ES-I3 (cell line): ENCODE measurements around the gene KLHL30.
"Not testable (repeated sequence)": the region's sequence is repeated elsewhere in the genome, so short reads cannot be mapped to it uniquely, and the experiment has no call there.

Source experiments
- H3K36me3 ChIP-seq: 2 replicates; pipeline ENCODE4 v1.6.1; 2013; ENCODE audit warnings: mild to moderate bottlenecking, low read length, control low read depth, moderate library complexity; ENCODE audit not compliant: insufficient read depth
- H3K4me1 ChIP-seq: 2 replicates; pipeline ENCODE4 v1.6.1; 2013; ENCODE audit warnings: mild to moderate bottlenecking, control low read depth, low read length; ENCODE audit not compliant: insufficient read depth
- H3K9ac ChIP-seq: 2 replicates; pipeline ENCODE4 v1.6.1; 2013; ENCODE audit warnings: low read depth, mild to moderate bottlenecking, low read length, moderate library complexity
- H3K9me3 ChIP-seq: 2 replicates; pipeline ENCODE4 v1.6.1; 2013; ENCODE audit warnings: mild to moderate bottlenecking, low read length, moderate library complexity; ENCODE audit not compliant: control insufficient read depth, insufficient read depth

The KLHL30 gene

DNA sequence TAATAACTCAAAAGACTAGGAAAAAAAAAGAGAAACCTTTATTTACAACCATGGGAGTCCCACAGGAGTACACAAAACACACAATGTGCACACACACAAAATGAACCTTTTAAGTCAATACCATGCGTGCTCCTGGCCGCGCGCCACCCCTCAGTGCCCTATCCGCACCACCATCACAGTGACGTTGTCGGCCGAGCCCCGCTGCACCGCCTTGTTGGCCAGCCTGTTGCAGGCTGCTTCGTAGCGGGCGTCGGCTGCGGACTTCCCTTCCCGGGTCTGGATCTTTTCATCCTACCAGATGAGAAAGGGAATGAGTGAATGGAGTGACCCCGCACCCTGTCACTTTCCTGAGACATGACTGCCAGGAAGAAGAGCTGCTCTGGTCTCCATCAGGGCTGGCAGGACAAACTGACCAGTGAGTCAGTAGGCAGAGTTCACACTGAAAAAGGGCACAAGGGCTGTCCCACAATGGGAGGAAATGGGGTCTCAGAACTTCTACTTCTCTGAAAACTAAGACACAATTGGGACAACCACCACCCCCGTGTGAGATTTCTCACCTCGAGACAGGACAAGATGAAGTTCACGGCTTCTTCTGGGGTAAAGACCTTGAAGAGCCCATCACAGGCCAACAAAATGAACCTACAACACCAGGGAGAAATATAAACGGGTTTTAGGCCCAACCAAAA, 32.1 kb downstream of the KLHL30 start:
- Histone ChIP-seq H3K4me1 (no peaks in the 10 kb centered on the region), H3K9me3 (no peaks in the 10 kb centered on the region), H3K9ac (no peak overlapping the region), H3K36me3 (peaks cover 4% of the 10 kb centered on the region; the same call in 1 of the 2 replicates)

- H3K9ac ChIP-seq, H3K36me3 ChIP-seq, H3K4me1 ChIP-seq, H3K9me3 ChIP-seq: not testable (repeated sequence)
Measured at GRCh38 chr2:238171072-238171431, 32.6 kb downstream of the KLHL30 start.

GRCh38 chr2:238171575-238172187, 33.2 kb downstream of the KLHL30 start:
- Histone ChIP-seq H3K36me3 (peaks cover 4% of the 10 kb centered on the region; the same call in 1 of the 2 replicates), H3K4me1 (no peaks in the 10 kb centered on the region), H3K9ac (no peak overlapping the region), H3K9me3 (no peaks in the 10 kb centered on the region)

DNA sequence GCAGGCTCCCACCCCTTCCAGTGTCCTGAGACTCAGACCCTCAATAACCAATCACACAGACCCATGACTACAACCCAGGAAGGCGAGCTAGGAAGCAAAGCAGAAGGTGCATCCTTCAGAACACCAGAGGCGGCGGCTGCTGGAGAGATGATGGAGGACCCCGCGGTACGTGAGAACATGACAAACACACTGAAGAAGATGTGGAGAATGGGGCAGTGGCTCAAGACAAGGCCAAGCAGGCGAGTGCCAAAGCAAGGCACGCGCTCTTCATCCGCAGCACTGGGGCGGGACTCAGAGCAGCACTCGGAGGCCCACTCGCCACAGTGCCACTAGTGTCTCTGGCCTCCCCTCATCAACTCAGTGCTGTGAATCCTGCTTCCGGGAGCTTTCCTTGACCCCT, 34.0 kb downstream of the KLHL30 start:
- Histone ChIP-seq H3K36me3 (peaks cover 4% of the 10 kb centered on the region; the same call in 1 of the 2 replicates), H3K9ac (no peak overlapping the region), H3K4me1 (no peaks in the 10 kb centered on the region), H3K9me3 (no peaks in the 10 kb centered on the region)

DNA sequence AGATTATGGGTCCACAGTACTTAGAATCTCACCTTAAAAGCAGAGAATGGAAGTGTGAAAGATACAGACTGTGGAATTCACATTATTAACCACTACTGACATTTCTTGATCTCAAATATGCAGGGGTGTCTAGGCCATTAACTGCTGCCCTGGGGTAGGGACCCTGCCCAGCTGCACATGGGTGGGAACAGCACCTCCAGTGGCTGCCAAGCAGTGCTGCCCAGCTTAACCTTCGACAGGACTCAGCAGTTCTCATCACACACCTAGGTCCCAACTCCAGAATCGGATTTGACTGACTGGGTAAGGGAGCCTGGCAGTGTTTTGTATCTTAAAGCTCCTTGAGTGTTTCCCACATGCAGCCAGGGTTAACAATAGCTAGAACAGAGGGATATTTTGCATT, 35.2 kb downstream of the KLHL30 start:
- Histone ChIP-seq H3K9ac (no peak overlapping the region), H3K9me3 (no peaks in the 10 kb centered on the region), H3K36me3 (peaks cover 8% of the 10 kb centered on the region; the same call in 1 of the 2 replicates), H3K4me1 (no peaks in the 10 kb centered on the region)

GRCh38 chr2:238174291-238174690, 35.8 kb downstream of the KLHL30 start:
- H3K9ac ChIP-seq: no peak overlapping the region
- no peaks in the 10 kb centered on the region for H3K4me1 ChIP-seq
- H3K9me3 ChIP-seq: no peaks in the 10 kb centered on the region
- peaks cover 10% of the 10 kb centered on the region; the same call in 1 of the 2 replicates for H3K36me3 ChIP-seq

DNA sequence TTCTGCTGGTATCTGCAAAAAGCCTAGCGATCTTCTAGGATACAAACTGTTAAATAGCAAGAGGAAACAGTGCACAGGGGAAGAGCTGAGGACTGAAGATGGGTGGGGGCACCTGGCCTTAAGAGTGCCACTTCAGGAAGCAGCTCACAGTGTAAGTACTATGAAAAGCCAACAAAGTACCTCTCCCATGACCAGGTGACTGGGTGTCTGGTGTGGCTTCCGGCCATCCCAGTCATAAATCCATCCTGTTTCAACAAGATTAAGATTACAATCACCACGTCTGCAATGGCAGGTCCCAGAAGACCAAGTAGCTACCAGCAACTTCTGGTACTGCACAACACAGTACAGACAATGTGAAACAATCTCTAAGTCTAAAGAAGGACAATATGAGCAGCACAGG, 36.2 kb downstream of the KLHL30 start:
- Histone ChIP-seq H3K9ac (no peak overlapping the region), H3K9me3 (no peaks in the 10 kb centered on the region), H3K36me3 (peaks cover 13% of the 10 kb centered on the region; the same call in 1 of the 2 replicates), H3K4me1 (no peaks in the 10 kb centered on the region)

DNA sequence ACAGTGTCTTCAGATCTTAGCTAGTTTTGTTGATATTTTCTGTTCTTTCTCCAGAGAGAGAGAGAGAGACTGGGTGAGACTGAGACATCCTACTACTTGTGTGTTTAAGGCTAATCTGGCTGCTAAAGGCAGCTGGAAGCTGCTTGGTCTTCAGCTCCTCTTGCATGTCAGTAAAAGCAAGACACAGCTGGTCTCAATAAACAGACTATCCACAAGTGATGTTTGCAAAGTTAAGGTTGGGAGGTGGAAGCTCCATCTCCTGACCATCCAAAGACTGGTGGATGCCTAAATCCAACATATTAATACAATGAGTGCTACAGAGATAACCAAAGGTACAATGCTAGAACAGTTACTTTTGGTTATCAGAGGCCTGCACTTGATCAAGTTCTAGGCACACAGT, 38.1 kb downstream of the KLHL30 start:
- H3K36me3 ChIP-seq: peaks cover 20% of the 10 kb centered on the region; the same call in 1 of the 2 replicates

DNA sequence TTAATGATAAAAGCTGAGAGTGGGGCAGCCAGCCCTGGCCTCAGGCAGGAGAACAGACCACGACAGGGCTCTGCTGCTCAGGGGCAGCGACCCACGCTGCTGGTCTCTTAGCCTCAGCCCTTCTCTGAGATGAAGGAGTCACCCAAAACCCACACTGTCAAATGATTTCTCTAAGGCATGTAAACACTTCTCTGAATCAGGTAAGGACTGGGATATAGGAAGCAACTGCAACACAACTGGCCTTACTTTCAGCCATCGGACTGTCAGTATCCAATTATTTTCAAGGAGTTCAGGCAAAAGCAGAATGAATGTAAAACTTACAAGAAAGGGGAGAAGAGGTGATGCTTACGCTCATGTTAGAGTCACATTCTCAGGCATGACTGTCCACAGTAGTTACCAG, 42.1 kb downstream of the KLHL30 start:
- Histone ChIP-seq H3K4me1 (no peaks in the 10 kb centered on the region), H3K9me3 (no peaks in the 10 kb centered on the region), H3K36me3 (peaks cover 45% of the 10 kb centered on the region), H3K9ac (no peak overlapping the region)

More for the DNA sequence above, 38.1 kb downstream of the KLHL30 start:
- H3K9me3 ChIP-seq: no peaks in the 10 kb centered on the region
- no peaks in the 10 kb centered on the region for H3K4me1 ChIP-seq
- H3K9ac ChIP-seq: no peak overlapping the region

DNA sequence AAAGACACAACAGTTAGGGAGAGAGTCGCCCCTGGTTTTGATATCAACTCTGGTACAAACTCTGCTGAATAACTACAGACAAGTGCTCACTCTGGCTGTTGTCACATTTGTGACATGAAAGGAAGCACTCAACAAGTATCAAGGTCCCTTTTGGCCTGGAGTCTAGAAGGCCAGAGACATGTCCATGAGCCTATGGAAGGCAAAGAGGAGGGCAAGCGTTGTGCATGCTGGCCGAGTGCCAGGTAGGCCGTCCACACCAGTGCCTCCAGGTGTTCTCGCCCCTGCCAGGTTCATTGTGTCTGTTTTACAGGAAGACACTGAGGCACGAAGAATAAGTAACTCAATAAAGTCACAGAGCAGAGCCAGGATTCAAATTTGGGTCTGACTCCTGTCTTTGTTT, 43.9 kb downstream of the KLHL30 start:
- Histone ChIP-seq H3K4me1 (no peaks in the 10 kb centered on the region), H3K9ac (no peak overlapping the region), H3K9me3 (no peaks in the 10 kb centered on the region), H3K36me3 (peaks cover 51% of the 10 kb centered on the region)

- no peaks in the 10 kb centered on the region for H3K9me3 ChIP-seq
- H3K36me3 ChIP-seq: peaks cover 57% of the 10 kb centered on the region
- H3K4me1 ChIP-seq: no peaks in the 10 kb centered on the region
- no peak overlapping the region for H3K9ac ChIP-seq
Measured at GRCh38 chr2:238183821-238184220, 45.4 kb downstream of the KLHL30 start.

- no peaks in the 10 kb centered on the region for H3K4me1 ChIP-seq
- H3K9me3 ChIP-seq: no peaks in the 10 kb centered on the region
- H3K9ac ChIP-seq: no peak overlapping the region
- peaks cover 35% of the 10 kb centered on the region for H3K36me3 ChIP-seq
Measured at GRCh38 chr2:238187618-238188548, 49.4 kb downstream of the KLHL30 start.

DNA sequence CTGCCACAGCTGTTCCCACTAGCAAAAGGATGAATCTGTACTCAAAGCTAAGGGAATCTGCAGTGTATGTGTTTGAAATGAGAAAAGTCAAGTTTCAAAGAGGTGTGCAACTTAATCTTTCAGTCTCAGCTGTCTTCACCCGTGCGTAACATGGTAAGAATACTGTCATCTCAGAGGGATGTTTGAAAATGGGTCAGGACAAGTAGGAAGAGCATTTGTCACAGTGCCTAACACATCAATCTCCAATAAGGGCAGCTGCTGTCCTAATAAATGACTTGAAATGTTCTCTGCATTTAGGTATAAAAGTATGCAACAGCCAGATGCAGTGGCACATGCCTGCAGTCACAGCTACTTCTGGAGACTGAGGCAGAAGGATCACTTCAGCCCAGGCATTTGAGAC, 52.0 kb downstream of the KLHL30 start:
- Histone ChIP-seq H3K4me1 (no peaks in the 10 kb centered on the region), H3K36me3 (peaks cover 30% of the 10 kb centered on the region), H3K9me3 (no peaks in the 10 kb centered on the region), H3K9ac (no peak overlapping the region)
